ENCODE data around the gene CLDN18.

Gene CLDN18

GRCh38 chr3:138009476-138010272, at the start of gene CLDN18:
CLDN18 (plus strand) TSS chr3:138010165; CDS start chr3:138010226, 61 bp downstream.
- no peak for DNase-seq

GRCh38 chr3:137962251-137962650, 47.7 kb upstream of the CLDN18 start:
- no peak for DNase-seq

GRCh38 chr3:137963463-137963862, 46.5 kb upstream of the CLDN18 start:
- no peak for DNase-seq

DNA sequence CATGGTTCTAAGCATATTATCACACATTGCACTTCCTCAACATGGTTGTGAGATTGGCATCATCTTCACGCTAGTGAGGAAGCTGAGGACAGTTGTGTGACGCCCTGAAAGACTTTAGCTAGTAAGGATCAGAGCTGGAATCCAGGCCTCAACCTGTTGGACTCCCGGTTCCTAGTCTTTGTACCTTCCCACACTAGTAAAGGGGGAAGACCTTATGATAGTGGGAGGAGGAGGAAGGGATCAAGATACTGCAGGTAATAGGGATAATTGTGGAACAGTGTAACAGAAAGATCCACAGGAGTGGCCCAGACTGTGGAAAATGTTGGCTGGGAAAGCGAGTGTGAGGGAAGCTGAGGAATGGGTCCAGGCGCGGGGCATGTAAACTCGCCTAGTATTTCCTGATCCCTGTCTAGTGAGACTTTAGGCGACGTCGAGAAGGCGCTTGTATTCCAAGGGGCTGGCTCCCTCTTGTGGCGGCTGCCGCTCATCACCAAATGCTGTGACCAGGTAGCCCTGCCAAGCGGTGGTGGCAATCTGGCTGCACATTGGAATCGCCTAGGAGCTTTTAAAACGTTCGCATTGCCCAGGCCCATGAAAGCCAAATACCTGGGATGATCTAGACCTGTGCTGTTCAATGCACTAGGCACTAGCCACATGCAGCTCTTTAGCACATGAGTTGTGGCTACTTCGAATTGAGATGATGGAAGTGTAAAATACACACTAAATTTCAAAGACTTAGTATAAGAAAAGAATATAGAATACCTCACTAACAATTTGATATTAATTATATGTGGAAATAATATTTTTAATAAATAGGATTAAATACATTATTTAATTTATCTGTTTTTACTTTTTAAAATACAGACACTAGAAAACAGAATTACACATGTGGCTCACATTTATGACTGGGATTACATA, 38.8 kb upstream of the CLDN18 start:
- DNase-seq: no peak

DNA sequence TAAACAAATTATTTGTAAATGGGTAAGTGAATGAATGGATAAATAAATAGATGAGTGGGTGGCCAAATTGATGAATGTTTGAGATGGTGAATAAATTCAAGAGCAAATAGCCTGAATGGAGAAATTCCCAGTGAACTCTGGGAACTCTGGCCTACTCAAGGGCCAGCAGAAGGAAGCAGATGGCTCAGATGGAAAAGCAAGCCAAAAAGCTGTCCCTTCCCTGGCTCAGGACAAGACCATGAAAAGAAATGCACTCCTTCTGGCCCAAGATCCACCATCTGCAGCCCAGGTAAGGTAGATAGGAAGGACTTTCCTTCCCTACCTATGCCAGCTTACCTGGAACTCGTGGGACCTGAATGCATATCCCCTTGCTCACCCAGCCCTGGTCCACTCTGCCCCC, 37.6 kb upstream of the CLDN18 start:
- DNase-seq: no peak

- DNase-seq: no peak
Observed at GRCh38 chr3:137978328-137978727, 31.6 kb upstream of the CLDN18 start.

DNA sequence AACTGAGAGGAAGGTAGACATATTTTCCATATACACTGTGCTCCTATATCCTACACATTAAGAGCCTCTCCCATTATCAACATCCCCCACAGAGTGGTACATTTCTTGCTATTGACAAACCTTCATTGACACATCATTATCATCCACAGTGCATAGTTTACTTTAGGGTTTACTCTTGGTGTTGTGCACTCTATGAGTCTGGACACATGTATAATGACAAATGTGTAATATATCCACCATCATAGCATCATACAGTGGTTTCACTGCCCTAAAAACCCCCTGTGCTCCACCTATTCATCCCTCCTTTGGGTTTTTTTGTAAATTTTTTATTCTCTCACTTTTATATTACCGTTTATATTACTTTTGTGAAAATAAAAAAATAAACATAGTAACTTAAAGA, 22.2 kb upstream of the CLDN18 start:
- no peak for DNase-seq

- no peak for DNase-seq
Observed at GRCh38 chr3:137988152-137988551, 21.8 kb upstream of the CLDN18 start.

GRCh38 chr3:137988982-137989381, 21.0 kb upstream of the CLDN18 start:
- no peak for DNase-seq

- DNase-seq: no peak
Observed at GRCh38 chr3:137990427-137990826, 19.5 kb upstream of the CLDN18 start.

GRCh38 chr3:137992592-137992991, 17.4 kb upstream of the CLDN18 start:
- DNase-seq: no peak

DNA sequence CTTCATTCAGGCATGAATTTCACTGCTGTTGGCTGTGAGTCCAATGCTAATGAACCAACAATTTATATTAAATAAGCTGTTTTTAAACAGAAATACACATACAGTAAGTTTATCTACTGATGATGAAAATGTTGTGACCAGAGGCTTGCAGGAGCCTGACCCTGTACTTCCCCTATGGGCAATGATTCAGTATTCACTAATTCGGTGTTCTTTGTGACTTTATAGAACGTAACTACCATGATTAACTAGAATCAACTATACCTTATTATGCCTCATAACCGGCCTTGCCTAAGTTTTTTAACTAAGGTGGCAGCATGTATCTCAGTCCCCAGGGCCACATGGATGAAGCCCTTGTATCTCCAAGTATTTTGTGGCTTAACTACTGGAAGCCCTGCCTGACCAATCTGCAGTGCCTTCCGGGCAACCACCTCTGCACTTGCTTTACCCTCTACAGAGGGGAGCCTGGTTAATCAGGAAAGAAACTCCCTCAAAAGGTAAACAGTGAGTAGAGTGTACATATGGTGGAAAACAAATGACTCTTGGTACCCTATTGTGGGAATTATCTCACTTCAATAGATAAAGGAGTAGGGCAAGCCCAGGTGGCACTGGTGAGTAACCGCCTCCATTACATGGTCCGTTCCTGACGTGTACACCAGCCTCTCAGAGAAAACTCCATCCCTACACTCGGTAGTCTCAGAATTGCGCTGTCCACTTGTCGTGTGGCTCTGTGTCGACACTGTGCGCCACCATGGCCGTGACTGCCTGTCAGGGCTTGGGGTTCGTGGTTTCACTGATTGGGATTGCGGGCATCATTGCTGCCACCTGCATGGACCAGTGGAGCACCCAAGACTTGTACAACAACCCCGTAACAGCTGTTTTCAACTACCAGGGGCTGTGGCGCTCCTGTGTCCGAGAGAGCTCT, 11.6 kb upstream of the CLDN18 start:
- DNase-seq: no peak

- no peak for DNase-seq
Observed at GRCh38 chr3:138003069-138003468, 6.9 kb upstream of the CLDN18 start.

DNA sequence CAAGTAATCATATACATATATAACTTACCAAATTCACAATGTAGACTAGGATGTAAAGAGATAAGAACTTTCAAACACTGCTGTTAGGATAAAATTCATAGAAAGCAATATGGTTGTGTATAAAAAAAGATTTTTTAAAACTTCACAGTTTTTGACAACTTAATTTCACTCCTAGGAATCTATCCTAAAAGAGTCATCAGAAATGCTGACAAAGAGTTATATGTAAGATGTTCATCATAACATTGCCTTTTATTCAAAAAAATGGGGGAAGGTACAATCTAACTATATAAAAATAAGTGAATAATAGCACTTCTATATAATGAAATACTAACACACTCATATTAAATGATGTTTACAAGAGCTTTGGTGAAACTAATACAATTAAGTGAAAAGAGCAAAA, 4.3 kb upstream of the CLDN18 start:
- DNase-seq: no peak

GRCh38 chr3:138007898-138008297, 2.1 kb upstream of the CLDN18 start:
- DNase-seq: no peak

DNA sequence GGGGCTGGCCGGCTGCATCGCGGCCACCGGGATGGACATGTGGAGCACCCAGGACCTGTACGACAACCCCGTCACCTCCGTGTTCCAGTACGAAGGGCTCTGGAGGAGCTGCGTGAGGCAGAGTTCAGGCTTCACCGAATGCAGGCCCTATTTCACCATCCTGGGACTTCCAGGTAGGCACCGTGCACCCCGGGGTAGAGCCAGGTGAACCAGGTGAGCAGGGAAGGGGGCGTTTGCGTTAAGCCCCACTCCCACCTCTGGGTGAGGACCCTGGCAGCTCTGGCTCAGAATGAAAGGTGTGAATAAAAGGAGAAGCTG, 267 bp downstream of the CLDN18 start:
- DNase-seq: no peak

DNA sequence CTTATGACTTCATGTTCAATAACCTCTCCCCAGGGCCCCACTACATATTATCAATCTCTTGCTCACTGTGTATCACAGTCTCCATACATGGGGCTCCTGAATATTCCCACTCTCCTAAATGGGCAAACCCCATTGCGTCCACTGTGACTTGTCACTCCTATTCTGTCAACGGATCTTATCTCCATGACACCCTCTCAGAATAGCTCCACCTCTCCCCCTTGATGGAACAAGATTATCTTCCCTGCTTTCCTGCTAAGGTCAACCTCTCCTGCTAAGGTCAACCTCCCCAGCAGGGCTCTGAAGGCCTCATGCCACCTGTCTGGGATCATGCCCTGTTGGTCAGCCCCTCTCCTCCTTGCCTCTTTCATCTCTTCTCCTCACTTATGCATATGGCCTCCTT, 1.8 kb downstream of the CLDN18 start:
- no peak for DNase-seq

GRCh38 chr3:138012526-138012925, 2.6 kb downstream of the CLDN18 start:
- DNase-seq: no peak

- DNase-seq: no peak
Observed at GRCh38 chr3:138016065-138016464, 6.1 kb downstream of the CLDN18 start.

GRCh38 chr3:138019281-138020069, 9.5 kb downstream of the CLDN18 start:
- no peak for DNase-seq

- DNase-seq: no peak
Observed at GRCh38 chr3:138023754-138024153, 13.8 kb downstream of the CLDN18 start.

GRCh38 chr3:138025553-138025952, 15.6 kb downstream of the CLDN18 start:
- DNase-seq: no peak
